SK-N-SH (cell line): ENCODE data around the gene FOXK2. TPM values are rescaled to one million over a fixed set of nuclear protein-coding genes. Genes with fewer than 3 reads are reported as not detected.

ENCODE experiments used
- CTCF ChIA-PET: fragments of 300-600, 350-600 bp; formaldehyde crosslinking; extraction: SDS; loops from one replicate; lab custom pipeline; 2021; lab: Yijun Ruan, JAX
- POLR2A ChIA-PET: fragments of 350-600 bp; sonication (Branson Sonifier 250); formaldehyde crosslinking; extraction: SDS; loops from one replicate; lab custom pipeline; 2020; ENCODE audit warnings: antibody characterized with exemption, inconsistent platforms; lab: Yijun Ruan, JAX
- DNase-seq: peaks from one replicate; pipeline ENCODE4 v3.0.0; 2012
- H2AFZ ChIP-seq: fragments of 200-600 bp; sonication (generic); 2 replicates; pipeline ENCODE4 v1.8.1; 2016; ENCODE audit warnings: antibody characterized with exemption, mild to moderate bottlenecking, low read depth
- H3F3A ChIP-seq: fragments of 200-600 bp; sonication (generic); replicated peaks from 2 replicates; pipeline ENCODE3; 2016; ENCODE audit warnings: antibody characterized with exemption, mild to moderate bottlenecking; ENCODE audit not compliant: insufficient read depth
- H3K27ac ChIP-seq, 2 experiments: fragments of 200-500 bp in 1 of 2; fragments of 200-600 bp in 1 of 2; sonication (Bioruptor generic) in 1 of 2; sonication (generic), shearing (Covaris generic) in 1 of 2; 2 replicates each; pipeline versions ENCODE4 v1.5.1 to v1.6.1; 2014 to 2016; ENCODE audit warnings: low read depth in 2 of 2, inconsistent platforms in 1 of 2, low read length in 1 of 2, mild to moderate bottlenecking in 1 of 2, mixed read lengths in 1 of 2
- H3K27me3 ChIP-seq: fragments of 200-600 bp; sonication (generic), shearing (Covaris generic); 2 replicates; pipeline ENCODE4 v1.6.1; 2016; ENCODE audit warnings: mixed run types; ENCODE audit not compliant: insufficient read depth
- H3K36me3 ChIP-seq, 2 experiments: fragments of 200-500 bp in 1 of 2; fragments of 200-600 bp in 1 of 2; sonication (Bioruptor generic) in 1 of 2; sonication (generic) in 1 of 2; replicated peaks in 1 of 2; 2 replicates each; pipeline versions ENCODE3 to v1.5.1; 2014 to 2016; ENCODE audit warnings: low read length in 1 of 2, mild to moderate bottlenecking in 1 of 2; ENCODE audit not compliant: insufficient read depth in 2 of 2, control insufficient read depth in 1 of 2
- H3K4me1 ChIP-seq, 2 experiments: fragments of 200-500 bp in 1 of 2; fragments of 200-600 bp in 1 of 2; sonication (Bioruptor generic) in 1 of 2; sonication (generic), shearing (Covaris generic) in 1 of 2; 2 replicates each; pipeline versions ENCODE4 v1.5.1 to v1.6.1; 2014 to 2016; ENCODE audit warnings: low read depth in 1 of 2, low read length in 1 of 2, mixed run types in 1 of 2; ENCODE audit not compliant: insufficient read depth in 2 of 2, control insufficient read depth in 1 of 2
- H3K4me2 ChIP-seq: fragments of 200-600 bp; sonication (generic), shearing (Covaris generic); 2 replicates; pipeline ENCODE4 v1.6.1; 2017; ENCODE audit warnings: mixed run types
- H3K4me3 ChIP-seq, 2 experiments: fragments of 200-500 bp in 1 of 2; fragments of 200-600 bp in 1 of 2; sonication (Bioruptor generic) in 1 of 2; sonication (generic), shearing (Covaris generic) in 1 of 2; 2 replicates each; pipeline versions ENCODE4 v1.5.1 to v1.8.1; 2014 to 2016; ENCODE audit warnings: low read depth in 2 of 2, inconsistent platforms in 1 of 2, low read length in 1 of 2, mild to moderate bottlenecking in 1 of 2, mixed read lengths in 1 of 2, moderate library complexity in 1 of 2
- H3K79me2 ChIP-seq: fragments of 200-600 bp; sonication (generic); 2 replicates; pipeline ENCODE4 v1.8.1; 2017; ENCODE audit warnings: mild to moderate bottlenecking; ENCODE audit not compliant: insufficient read depth
- H3K9ac ChIP-seq: fragments of 200-600 bp; sonication (generic); 2 replicates; pipeline ENCODE4 v1.6.1; 2017; ENCODE audit warnings: mixed run types
- H3K9me2 ChIP-seq: fragments of 200-600 bp; sonication (generic); 2 replicates; pipeline ENCODE4 v1.6.1; 2017; ENCODE audit warnings: mixed run types
- H3K9me3 ChIP-seq: fragments of 200-600 bp; sonication (generic); 2 replicates; pipeline ENCODE4 v1.6.1; 2017; ENCODE audit warnings: mixed run types, mild to moderate bottlenecking, moderate library complexity
- H4K20me1 ChIP-seq: fragments of 200-600 bp; sonication (generic); 2 replicates; pipeline ENCODE4 v1.6.1; 2017; ENCODE audit warnings: mild to moderate bottlenecking, mixed run types; ENCODE audit not compliant: insufficient read depth
- CHD2 ChIP-seq: fragments of 150-350 bp; IDR thresholded peaks from 2 replicates; pipeline ENCODE4 v1.6.1; 2018; ENCODE audit warnings: low read length; ENCODE audit not compliant: partially characterized antibody
- ELF1 ChIP-seq: IDR thresholded peaks from 2 replicates; pipeline ENCODE4 v1.4.0; 2012
- EP300 ChIP-seq, 2 experiments: IDR thresholded peaks; 2 replicates each; pipeline versions ENCODE4 v1.4.0 to v1.6.1; 2012; ENCODE audit warnings: borderline replicate concordance in 1 of 2, low read depth in 1 of 2, low read length in 1 of 2
- EZH2phosphoT487 ChIP-seq: fragments of 200-600 bp; sonication (generic); IDR thresholded peaks from 2 replicates; pipeline ENCODE4 v1.6.1; 2017; ENCODE audit warnings: low read depth, mixed run types, mild to moderate bottlenecking, antibody characterized with exemption, moderate library complexity, borderline replicate concordance
- FOXJ3 ChIP-seq: sonication (generic); formaldehyde crosslinking; IDR thresholded peaks from 2 replicates; pipeline ENCODE4 v1.5.1; 2020; ENCODE audit warnings: mild to moderate bottlenecking, missing genetic modification reagents
- FOXM1 ChIP-seq: IDR thresholded peaks from 2 replicates; pipeline ENCODE4 v1.4.0; 2012; ENCODE audit warnings: low read depth, mild to moderate bottlenecking
- GABPA ChIP-seq: IDR thresholded peaks from 2 replicates; pipeline ENCODE4 v1.4.0; 2012; ENCODE audit warnings: low read depth, mild to moderate bottlenecking
- GATA2 ChIP-seq: sonication (generic); formaldehyde crosslinking; IDR thresholded peaks from 2 replicates; pipeline ENCODE4 v1.5.0; 2020; ENCODE audit warnings: mild to moderate bottlenecking, missing genetic modification reagents
- MAX ChIP-seq: IDR thresholded peaks from 2 replicates; pipeline ENCODE4 v1.4.0; 2012; ENCODE audit warnings: low read depth
- MEF2A ChIP-seq: IDR thresholded peaks from 2 replicates; pipeline ENCODE4 v1.4.0; 2012; ENCODE audit warnings: low read depth, borderline replicate concordance
- MXI1 ChIP-seq: IDR thresholded peaks from 2 replicates; pipeline ENCODE4 v1.6.1; 2012; ENCODE audit warnings: mild to moderate bottlenecking, low read depth, low read length, improper control_type of control experiment
- NRF1 ChIP-seq: IDR thresholded peaks from 2 replicates; pipeline ENCODE4 v1.6.1; 2012; ENCODE audit warnings: low read depth, mild to moderate bottlenecking, low read length
- POLR2AphosphoS5 ChIP-seq: IDR thresholded peaks from 2 replicates; pipeline ENCODE4 v1.6.1; 2012; ENCODE audit warnings: low read depth, low read length
- RAD21 ChIP-seq: IDR thresholded peaks from 2 replicates; pipeline ENCODE4 v1.6.1; 2012; ENCODE audit warnings: mild to moderate bottlenecking, low read length
- RCOR1 ChIP-seq: fragments of 150-350 bp; IDR thresholded peaks from 2 replicates; pipeline ENCODE4 v1.6.1; 2017; ENCODE audit warnings: antibody characterized with exemption, low read length
- RXRA ChIP-seq: IDR thresholded peaks from 2 replicates; pipeline ENCODE4 v1.4.0; 2012; ENCODE audit warnings: low read depth, mild to moderate bottlenecking, borderline replicate concordance
- SIN3A ChIP-seq: IDR thresholded peaks from 2 replicates; pipeline ENCODE4 v1.6.1; 2012; ENCODE audit warnings: low read depth, mild to moderate bottlenecking, low read length, moderate library complexity, borderline replicate concordance
- SMC3 ChIP-seq: IDR thresholded peaks from 2 replicates; pipeline ENCODE4 v1.6.1; 2012; ENCODE audit warnings: low read depth, low read length, improper control_type of control experiment
- TAF1 ChIP-seq: IDR thresholded peaks from 2 replicates; pipeline ENCODE4 v1.6.1; 2012; ENCODE audit warnings: low read depth, mild to moderate bottlenecking, low read length, moderate library complexity, borderline replicate concordance
- TCF12 ChIP-seq: IDR thresholded peaks from 2 replicates; pipeline ENCODE4 v1.4.0; 2012
- TEAD4 ChIP-seq: IDR thresholded peaks from 2 replicates; pipeline ENCODE4 v1.4.0; 2012; ENCODE audit warnings: mild to moderate bottlenecking, borderline replicate concordance; ENCODE audit not compliant: insufficient read depth
- USF1 ChIP-seq: IDR thresholded peaks from 2 replicates; pipeline ENCODE4 v1.4.0; 2012; ENCODE audit warnings: low read depth, borderline replicate concordance
- YY1 ChIP-seq: IDR thresholded peaks from 2 replicates; pipeline ENCODE4 v1.4.0; 2012; ENCODE audit warnings: low read depth, mild to moderate bottlenecking
- ZBTB33 ChIP-seq: IDR thresholded peaks from 2 replicates; pipeline ENCODE4 v1.4.0; 2012; ENCODE audit warnings: low read depth, borderline replicate concordance
- WGBS: methylation state at CpG from one replicate; pipeline ENCODE4 v1.1.6; 2017; ENCODE audit warnings: low lambda C conversion rate; 5-methylcytosine and 5-hydroxymethylcytosine counted together
- polyA plus RNA-seq, 3 experiments: library from polyadenylated mRNA; depleted of rRNA; stranded (reverse); fragments of >200 nt; gene quantifications; 2 replicates each; pipeline ENCODE4 v1.2.3, GENCODE V29; 2012
- TF ChIP-seq, protein P1 (sequence below): IDR thresholded peaks from 2 replicates; pipeline ENCODE4 v1.6.1; 2012; ENCODE audit warnings: mild to moderate bottlenecking, low read depth, low read length, moderate library complexity
- TF ChIP-seq, protein P2 (sequence below): fragments of 200-600 bp; sonication (generic); IDR thresholded peaks from 2 replicates; pipeline ENCODE4 v1.6.1; 2017; ENCODE audit warnings: antibody characterized with exemption, mild to moderate bottlenecking, moderate library complexity

FOXK2 gene
- polyA plus RNA-seq, 1 of the 3 experiments (the other 2 are of a cell fraction), result 36.4 TPM

- CTCF ChIA-PET, result interaction anchor here (0.6 kb wide), 1 partner anchor 66 kb away, joined by 4 read pairs; no protein-coding TSS in a partner anchor
- Histone ChIP-seq H3K4me1 (peaks cover 10 to 12% of the 10 kb centered on the region in 2 experiments; a peak in 3 of 4 replicates), H3K27me3 (no peaks in the 10 kb centered on the region), H3K9me3 (no peaks in the 10 kb centered on the region), H3K4me3 (peak within 1 kb of the TSS; percentile 83 to 97), H3K9ac (peak within 1 kb of the TSS; percentile 97), H3K27ac (peak within 1 kb of the TSS; percentile 90 to 96), H4K20me1 (peaks cover 45% of the 10 kb centered on the region), H3K36me3 (peaks cover 13 to 20% of the 10 kb centered on the region in 2 experiments), H3K4me2 (peak within 1 kb of the TSS; percentile 95), H2AFZ (peak within 1 kb of the TSS; percentile 66; the same call in 1 of the 2 replicates), H3K79me2 (peaks cover 50% of the 10 kb centered on the region), H3F3A (peaks cover 14% of the 10 kb centered on the region), H3K9me2 (no peaks in the 10 kb centered on the region)
- 2% methylated on average over 47 of the region's 67 CpGs for WGBS
- POLR2A ChIA-PET, result no interaction called here
- DNase-seq, result peak; percentile 100
- TF ChIP-seq ZBTB33 (no peak), SIN3A (peak; percentile 77), RXRA (no peak), EZH2phosphoT487 (no peak), MXI1 (peak; percentile 87), ELF1 (peak; percentile 84), EP300 (IDR thresholded peaks at IDR 0.05; ENCODE audit: borderline replicate concordance in 1 of 2, low read depth in 1 of 2, low read length in 1 of 2) (no peak), FOXJ3 (CRISPR knock-in tag) (no peak), TCF12 (no peak), USF1 (no peak; the same call in 1 of the 2 replicates), CHD2 (peak; percentile 76), YY1 (no peak), TEAD4 (no peak), TAF1 (peak; percentile 87; the same call in 1 of the 2 replicates), RAD21 (no peak), FOXM1 (no peak), GATA2 (CRISPR knock-in tag) (no peak), MEF2A (no peak), POLR2AphosphoS5 (peak; percentile 97), RCOR1 (0 out of 2 replicates have a peak, but pooled peaks have one; percentile 8), SMC3 (no peak), MAX (peak; percentile 60; the same call in 1 of the 2 replicates), NRF1 (peak; percentile 60), GABPA (peak; percentile 77)
- TF ChIP-seq, protein P1, sequence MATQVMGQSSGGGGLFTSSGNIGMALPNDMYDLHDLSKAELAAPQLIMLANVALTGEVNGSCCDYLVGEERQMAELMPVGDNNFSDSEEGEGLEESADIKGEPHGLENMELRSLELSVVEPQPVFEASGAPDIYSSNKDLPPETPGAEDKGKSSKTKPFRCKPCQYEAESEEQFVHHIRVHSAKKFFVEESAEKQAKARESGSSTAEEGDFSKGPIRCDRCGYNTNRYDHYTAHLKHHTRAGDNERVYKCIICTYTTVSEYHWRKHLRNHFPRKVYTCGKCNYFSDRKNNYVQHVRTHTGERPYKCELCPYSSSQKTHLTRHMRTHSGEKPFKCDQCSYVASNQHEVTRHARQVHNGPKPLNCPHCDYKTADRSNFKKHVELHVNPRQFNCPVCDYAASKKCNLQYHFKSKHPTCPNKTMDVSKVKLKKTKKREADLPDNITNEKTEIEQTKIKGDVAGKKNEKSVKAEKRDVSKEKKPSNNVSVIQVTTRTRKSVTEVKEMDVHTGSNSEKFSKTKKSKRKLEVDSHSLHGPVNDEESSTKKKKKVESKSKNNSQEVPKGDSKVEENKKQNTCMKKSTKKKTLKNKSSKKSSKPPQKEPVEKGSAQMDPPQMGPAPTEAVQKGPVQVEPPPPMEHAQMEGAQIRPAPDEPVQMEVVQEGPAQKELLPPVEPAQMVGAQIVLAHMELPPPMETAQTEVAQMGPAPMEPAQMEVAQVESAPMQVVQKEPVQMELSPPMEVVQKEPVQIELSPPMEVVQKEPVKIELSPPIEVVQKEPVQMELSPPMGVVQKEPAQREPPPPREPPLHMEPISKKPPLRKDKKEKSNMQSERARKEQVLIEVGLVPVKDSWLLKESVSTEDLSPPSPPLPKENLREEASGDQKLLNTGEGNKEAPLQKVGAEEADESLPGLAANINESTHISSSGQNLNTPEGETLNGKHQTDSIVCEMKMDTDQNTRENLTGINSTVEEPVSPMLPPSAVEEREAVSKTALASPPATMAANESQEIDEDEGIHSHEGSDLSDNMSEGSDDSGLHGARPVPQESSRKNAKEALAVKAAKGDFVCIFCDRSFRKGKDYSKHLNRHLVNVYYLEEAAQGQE, result 0 out of 2 replicates have a peak, but pooled peaks have one; percentile 24
- TF ChIP-seq, protein P2, sequence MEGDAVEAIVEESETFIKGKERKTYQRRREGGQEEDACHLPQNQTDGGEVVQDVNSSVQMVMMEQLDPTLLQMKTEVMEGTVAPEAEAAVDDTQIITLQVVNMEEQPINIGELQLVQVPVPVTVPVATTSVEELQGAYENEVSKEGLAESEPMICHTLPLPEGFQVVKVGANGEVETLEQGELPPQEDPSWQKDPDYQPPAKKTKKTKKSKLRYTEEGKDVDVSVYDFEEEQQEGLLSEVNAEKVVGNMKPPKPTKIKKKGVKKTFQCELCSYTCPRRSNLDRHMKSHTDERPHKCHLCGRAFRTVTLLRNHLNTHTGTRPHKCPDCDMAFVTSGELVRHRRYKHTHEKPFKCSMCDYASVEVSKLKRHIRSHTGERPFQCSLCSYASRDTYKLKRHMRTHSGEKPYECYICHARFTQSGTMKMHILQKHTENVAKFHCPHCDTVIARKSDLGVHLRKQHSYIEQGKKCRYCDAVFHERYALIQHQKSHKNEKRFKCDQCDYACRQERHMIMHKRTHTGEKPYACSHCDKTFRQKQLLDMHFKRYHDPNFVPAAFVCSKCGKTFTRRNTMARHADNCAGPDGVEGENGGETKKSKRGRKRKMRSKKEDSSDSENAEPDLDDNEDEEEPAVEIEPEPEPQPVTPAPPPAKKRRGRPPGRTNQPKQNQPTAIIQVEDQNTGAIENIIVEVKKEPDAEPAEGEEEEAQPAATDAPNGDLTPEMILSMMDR, result no peak
These were observed 128.7 kb downstream of the FOXK2 start, which contains the start of gene WDR45B for GRCh38 chr17:82648165-82648668. WDR45B (minus strand) TSS chr17:82648444; CDS start chr17:82648340, 104 bp downstream.
